A549 (cell line): ENCODE data around the gene KRTAP19-6.

Experiments used
- EHMT2 ChIP-seq: fragments of 200-600 bp; sonication (generic); IDR thresholded peaks from 2 replicates; pipeline ENCODE4 v1.6.1; 2016; ENCODE audit warnings: antibody characterized with exemption, low read depth, mild to moderate bottlenecking, moderate library complexity
- EP300 ChIP-seq, 2 experiments: fragments of >200 bp; sonication (Bioruptor Twin); formaldehyde crosslinking; IDR thresholded peaks; 2 replicates in 1 of 2; 3 replicates in 1 of 2; pipeline ENCODE4 v1.6.1; 2016 to 2017
- FOXS1 ChIP-seq: fragments of 250-450 bp; sonication (Bioruptor Pico); IDR thresholded peaks from 2 replicates; pipeline ENCODE4 v1.5.0; 2020; ENCODE audit warnings: mild to moderate bottlenecking, moderate library complexity
- KDM1A ChIP-seq: fragments of 200-600 bp; sonication (generic); IDR thresholded peaks from 2 replicates; pipeline ENCODE4 v1.6.1; 2016; ENCODE audit warnings: low read depth, mild to moderate bottlenecking
- POLR2A ChIP-seq: IDR thresholded peaks from 2 replicates; pipeline ENCODE4 v1.6.1; 2012; ENCODE audit warnings: mild to moderate bottlenecking, low read length
- ZC3H11A ChIP-seq: fragments of 450-650 bp; IDR thresholded peaks from 2 replicates; pipeline ENCODE4 v1.6.1; 2014; ENCODE audit warnings: antibody characterized with exemption, mild to moderate bottlenecking
- TF ChIP-seq, protein P1 (sequence below): fragments of >200 bp; sonication (Bioruptor Twin); formaldehyde crosslinking; IDR thresholded peaks from 3 replicates; pipeline ENCODE4 v1.5.1; 2016
- TF ChIP-seq, protein P2 (sequence below): fragments of >200 bp; sonication (Bioruptor Twin); formaldehyde crosslinking; IDR thresholded peaks from 3 replicates; pipeline ENCODE4 v1.6.1; 2016
- TF ChIP-seq, protein P3 (sequence below): fragments of 200-600 bp; sonication (generic); IDR thresholded peaks from 2 replicates; pipeline ENCODE4 v1.6.1; 2016; ENCODE audit warnings: antibody characterized with exemption, mild to moderate bottlenecking, moderate library complexity

DNA sequence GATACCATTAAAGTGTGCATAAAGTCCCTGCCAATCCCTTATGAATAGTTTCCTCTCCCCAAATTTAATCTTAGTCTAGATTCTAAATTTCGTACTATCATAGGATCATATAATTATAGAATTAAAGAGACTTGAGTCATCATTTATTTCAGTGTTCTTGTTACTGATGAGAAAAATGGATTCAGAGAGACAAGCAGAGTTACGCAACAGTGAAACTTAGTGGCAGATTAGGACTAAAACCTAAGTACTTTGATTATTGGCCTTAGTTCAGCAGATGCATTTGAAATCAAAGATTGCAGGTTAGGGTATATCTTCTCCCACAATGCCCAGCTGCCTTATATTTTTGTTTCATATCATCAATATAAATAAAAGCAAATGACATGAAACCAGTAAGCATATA is 20.3 kb upstream of the KRTAP19-6 start:
- TF ChIP-seq POLR2A (no peak), EP300 (IDR thresholded peaks at IDR 0.05) (no peak), KDM1A (no peak), FOXS1 (CRISPR knock-in tag) (no peak), ZC3H11A (no peak), EHMT2 (no peak)
- TF ChIP-seq, protein P1, sequence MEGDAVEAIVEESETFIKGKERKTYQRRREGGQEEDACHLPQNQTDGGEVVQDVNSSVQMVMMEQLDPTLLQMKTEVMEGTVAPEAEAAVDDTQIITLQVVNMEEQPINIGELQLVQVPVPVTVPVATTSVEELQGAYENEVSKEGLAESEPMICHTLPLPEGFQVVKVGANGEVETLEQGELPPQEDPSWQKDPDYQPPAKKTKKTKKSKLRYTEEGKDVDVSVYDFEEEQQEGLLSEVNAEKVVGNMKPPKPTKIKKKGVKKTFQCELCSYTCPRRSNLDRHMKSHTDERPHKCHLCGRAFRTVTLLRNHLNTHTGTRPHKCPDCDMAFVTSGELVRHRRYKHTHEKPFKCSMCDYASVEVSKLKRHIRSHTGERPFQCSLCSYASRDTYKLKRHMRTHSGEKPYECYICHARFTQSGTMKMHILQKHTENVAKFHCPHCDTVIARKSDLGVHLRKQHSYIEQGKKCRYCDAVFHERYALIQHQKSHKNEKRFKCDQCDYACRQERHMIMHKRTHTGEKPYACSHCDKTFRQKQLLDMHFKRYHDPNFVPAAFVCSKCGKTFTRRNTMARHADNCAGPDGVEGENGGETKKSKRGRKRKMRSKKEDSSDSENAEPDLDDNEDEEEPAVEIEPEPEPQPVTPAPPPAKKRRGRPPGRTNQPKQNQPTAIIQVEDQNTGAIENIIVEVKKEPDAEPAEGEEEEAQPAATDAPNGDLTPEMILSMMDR = no peak
- TF ChIP-seq, protein P2, sequence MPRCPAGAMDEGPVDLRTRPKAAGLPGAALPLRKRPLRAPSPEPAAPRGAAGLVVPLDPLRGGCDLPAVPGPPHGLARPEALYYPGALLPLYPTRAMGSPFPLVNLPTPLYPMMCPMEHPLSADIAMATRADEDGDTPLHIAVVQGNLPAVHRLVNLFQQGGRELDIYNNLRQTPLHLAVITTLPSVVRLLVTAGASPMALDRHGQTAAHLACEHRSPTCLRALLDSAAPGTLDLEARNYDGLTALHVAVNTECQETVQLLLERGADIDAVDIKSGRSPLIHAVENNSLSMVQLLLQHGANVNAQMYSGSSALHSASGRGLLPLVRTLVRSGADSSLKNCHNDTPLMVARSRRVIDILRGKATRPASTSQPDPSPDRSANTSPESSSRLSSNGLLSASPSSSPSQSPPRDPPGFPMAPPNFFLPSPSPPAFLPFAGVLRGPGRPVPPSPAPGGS = no peak
- TF ChIP-seq, protein P3, sequence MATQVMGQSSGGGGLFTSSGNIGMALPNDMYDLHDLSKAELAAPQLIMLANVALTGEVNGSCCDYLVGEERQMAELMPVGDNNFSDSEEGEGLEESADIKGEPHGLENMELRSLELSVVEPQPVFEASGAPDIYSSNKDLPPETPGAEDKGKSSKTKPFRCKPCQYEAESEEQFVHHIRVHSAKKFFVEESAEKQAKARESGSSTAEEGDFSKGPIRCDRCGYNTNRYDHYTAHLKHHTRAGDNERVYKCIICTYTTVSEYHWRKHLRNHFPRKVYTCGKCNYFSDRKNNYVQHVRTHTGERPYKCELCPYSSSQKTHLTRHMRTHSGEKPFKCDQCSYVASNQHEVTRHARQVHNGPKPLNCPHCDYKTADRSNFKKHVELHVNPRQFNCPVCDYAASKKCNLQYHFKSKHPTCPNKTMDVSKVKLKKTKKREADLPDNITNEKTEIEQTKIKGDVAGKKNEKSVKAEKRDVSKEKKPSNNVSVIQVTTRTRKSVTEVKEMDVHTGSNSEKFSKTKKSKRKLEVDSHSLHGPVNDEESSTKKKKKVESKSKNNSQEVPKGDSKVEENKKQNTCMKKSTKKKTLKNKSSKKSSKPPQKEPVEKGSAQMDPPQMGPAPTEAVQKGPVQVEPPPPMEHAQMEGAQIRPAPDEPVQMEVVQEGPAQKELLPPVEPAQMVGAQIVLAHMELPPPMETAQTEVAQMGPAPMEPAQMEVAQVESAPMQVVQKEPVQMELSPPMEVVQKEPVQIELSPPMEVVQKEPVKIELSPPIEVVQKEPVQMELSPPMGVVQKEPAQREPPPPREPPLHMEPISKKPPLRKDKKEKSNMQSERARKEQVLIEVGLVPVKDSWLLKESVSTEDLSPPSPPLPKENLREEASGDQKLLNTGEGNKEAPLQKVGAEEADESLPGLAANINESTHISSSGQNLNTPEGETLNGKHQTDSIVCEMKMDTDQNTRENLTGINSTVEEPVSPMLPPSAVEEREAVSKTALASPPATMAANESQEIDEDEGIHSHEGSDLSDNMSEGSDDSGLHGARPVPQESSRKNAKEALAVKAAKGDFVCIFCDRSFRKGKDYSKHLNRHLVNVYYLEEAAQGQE = no peak
